ENCODE measurements around the gene CSF2.

DNA sequence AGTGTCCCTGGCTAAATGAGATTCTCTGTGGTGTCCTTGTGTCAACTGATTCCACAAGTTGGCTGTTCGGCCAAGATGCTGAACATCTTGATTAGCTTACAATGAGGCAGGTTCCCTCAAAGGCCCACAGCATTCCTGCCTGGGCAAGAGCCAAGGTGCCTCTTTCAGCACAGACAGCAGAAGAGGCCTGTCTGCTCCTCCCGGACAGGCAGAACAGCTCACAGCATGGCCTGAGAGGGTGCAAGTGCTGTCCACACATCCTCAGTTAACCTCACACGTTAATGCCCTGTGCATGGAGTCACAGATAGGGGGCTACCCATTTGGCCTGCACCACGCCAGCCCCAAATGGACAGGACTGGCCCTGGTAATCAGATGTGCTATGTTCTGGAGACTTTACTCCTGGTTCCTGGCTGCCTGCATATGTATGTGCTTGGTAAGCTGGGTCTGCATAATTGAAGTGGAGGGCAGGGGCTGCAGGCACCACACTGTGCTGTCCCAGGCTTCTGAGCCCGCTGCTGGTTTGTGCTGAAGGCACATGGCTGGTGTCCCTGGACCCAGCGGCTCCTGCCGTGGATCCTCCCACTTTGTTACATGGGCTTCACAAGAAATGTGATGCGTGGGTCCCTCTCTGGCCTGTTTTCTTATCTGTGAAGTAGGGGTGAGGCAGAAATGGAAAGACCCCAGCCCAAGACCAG is 8.9 kb downstream of the CSF2 start:
- TF ChIP-seq, protein P1, sequence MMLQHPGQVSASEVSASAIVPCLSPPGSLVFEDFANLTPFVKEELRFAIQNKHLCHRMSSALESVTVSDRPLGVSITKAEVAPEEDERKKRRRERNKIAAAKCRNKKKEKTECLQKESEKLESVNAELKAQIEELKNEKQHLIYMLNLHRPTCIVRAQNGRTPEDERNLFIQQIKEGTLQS (IDR thresholded peaks at IDR 0.05): no peak
- TF ChIP-seq, protein P2, sequence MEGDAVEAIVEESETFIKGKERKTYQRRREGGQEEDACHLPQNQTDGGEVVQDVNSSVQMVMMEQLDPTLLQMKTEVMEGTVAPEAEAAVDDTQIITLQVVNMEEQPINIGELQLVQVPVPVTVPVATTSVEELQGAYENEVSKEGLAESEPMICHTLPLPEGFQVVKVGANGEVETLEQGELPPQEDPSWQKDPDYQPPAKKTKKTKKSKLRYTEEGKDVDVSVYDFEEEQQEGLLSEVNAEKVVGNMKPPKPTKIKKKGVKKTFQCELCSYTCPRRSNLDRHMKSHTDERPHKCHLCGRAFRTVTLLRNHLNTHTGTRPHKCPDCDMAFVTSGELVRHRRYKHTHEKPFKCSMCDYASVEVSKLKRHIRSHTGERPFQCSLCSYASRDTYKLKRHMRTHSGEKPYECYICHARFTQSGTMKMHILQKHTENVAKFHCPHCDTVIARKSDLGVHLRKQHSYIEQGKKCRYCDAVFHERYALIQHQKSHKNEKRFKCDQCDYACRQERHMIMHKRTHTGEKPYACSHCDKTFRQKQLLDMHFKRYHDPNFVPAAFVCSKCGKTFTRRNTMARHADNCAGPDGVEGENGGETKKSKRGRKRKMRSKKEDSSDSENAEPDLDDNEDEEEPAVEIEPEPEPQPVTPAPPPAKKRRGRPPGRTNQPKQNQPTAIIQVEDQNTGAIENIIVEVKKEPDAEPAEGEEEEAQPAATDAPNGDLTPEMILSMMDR (IDR thresholded peaks at IDR 0.05 in 2 of 3, conservative IDR thresholded peaks at IDR 0.05 in 1 of 3; ENCODE audit: borderline replicate concordance in 1 of 3, insufficient read depth in 1 of 3, low read depth in 2 of 3, low read length in 2 of 3): no peak
- TF ChIP-seq RAD21 (IDR thresholded peaks at IDR 0.05; ENCODE audit: low read depth) (no peak), EZH2 (IDR thresholded peaks at IDR 0.05) (no peak), POLR2AphosphoS5 (IDR thresholded peaks at IDR 0.05; ENCODE audit: low read depth, low read length) (no peak), POLR2A (IDR thresholded peaks at IDR 0.05; ENCODE audit: borderline replicate concordance, extremely low read depth, insufficient read depth, insufficient read length) (no peak)
- TF ChIP-seq, protein P3, sequence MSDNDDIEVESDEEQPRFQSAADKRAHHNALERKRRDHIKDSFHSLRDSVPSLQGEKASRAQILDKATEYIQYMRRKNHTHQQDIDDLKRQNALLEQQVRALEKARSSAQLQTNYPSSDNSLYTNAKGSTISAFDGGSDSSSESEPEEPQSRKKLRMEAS (IDR thresholded peaks at IDR 0.05): no peak
- TF ChIP-seq, protein P4, sequence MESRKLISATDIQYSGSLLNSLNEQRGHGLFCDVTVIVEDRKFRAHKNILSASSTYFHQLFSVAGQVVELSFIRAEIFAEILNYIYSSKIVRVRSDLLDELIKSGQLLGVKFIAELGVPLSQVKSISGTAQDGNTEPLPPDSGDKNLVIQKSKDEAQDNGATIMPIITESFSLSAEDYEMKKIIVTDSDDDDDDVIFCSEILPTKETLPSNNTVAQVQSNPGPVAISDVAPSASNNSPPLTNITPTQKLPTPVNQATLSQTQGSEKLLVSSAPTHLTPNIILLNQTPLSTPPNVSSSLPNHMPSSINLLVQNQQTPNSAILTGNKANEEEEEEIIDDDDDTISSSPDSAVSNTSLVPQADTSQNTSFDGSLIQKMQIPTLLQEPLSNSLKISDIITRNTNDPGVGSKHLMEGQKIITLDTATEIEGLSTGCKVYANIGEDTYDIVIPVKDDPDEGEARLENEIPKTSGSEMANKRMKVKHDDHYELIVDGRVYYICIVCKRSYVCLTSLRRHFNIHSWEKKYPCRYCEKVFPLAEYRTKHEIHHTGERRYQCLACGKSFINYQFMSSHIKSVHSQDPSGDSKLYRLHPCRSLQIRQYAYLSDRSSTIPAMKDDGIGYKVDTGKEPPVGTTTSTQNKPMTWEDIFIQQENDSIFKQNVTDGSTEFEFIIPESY (IDR thresholded peaks at IDR 0.05; ENCODE audit: extremely low read depth, insufficient replicate concordance, low read length): no peak

Data from HCT116 (cell line).